ENCODE data around the gene RPS3A. TPM values are rescaled to one million over a fixed set of nuclear protein-coding genes. Genes with fewer than 3 reads are reported as not detected.

RPS3A gene
- total RNA-seq, 2 donors from 2014 or later: 1,734 to 2,285 TPM

- Histone ChIP-seq H3K4me1 (no peaks in the 10 kb centered on the region), H3K9me3 (no peaks in the 10 kb centered on the region), H3K36me3 (no peaks in the 10 kb centered on the region), H3K4me3 (no peak overlapping the region), H3K27me3 (no peaks in the 10 kb centered on the region), H3K27ac (no peak overlapping the region)
- TF ChIP-seq CTCF (IDR thresholded peaks at IDR 0.05): no peak
- DNase-seq (ENCODE audit: low spot score): no peak
Observed at GRCh38 chr4:151087467-151087866, 12.0 kb upstream of the RPS3A start.

- no peak for DNase-seq (ENCODE audit: low spot score)
- no peaks in the 10 kb centered on the region for H3K4me1 ChIP-seq
- no peaks in the 10 kb centered on the region for H3K36me3 ChIP-seq
- H3K9me3 ChIP-seq: no peaks in the 10 kb centered on the region
- no peaks in the 10 kb centered on the region for H3K27me3 ChIP-seq
- no peak overlapping the region for H3K4me3 ChIP-seq
- TF ChIP-seq CTCF (IDR thresholded peaks at IDR 0.05): no peak
- H3K27ac ChIP-seq: no peak overlapping the region
Observed at GRCh38 chr4:151091047-151091446, 8.4 kb upstream of the RPS3A start.

DNA sequence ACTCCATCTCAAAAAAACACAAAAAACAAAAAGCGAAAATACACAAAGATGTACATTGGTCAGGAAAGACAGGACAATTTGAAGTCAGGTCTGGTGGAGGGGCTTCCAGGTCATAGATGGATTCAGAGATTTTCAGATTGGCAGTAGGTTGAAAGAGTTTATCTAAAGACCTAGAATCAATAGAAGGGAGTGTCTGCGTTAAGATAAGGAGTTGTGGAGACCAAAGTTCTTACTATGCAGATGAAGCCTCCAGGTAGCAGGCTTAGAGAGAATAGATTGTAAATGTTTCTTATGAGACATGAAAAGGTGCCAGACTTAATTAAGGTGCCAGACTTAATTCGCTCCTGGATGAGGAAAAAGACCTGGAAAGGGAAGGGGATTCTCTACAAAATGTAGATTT is 6.9 kb upstream of the RPS3A start:
- Histone ChIP-seq H3K4me3 (no peak overlapping the region), H3K36me3 (no peaks in the 10 kb centered on the region), H3K4me1 (no peaks in the 10 kb centered on the region), H3K27me3 (no peaks in the 10 kb centered on the region), H3K9me3 (no peaks in the 10 kb centered on the region), H3K27ac (no peak overlapping the region)
- no peak for TF ChIP-seq CTCF (IDR thresholded peaks at IDR 0.05)
- DNase-seq (ENCODE audit: low spot score): no peak

- Histone ChIP-seq H3K4me1 (no peaks in the 10 kb centered on the region), H3K4me3 (no peak overlapping the region), H3K9me3 (no peaks in the 10 kb centered on the region), H3K27me3 (no peaks in the 10 kb centered on the region), H3K36me3 (no peaks in the 10 kb centered on the region), H3K27ac (no peak overlapping the region)
- DNase-seq (ENCODE audit: low spot score): no peak
- TF ChIP-seq CTCF (IDR thresholded peaks at IDR 0.05): no peak
Observed at GRCh38 chr4:151093203-151093602, 6.2 kb upstream of the RPS3A start.

- H3K9me3 ChIP-seq: no peaks in the 10 kb centered on the region
- no peaks in the 10 kb centered on the region for H3K36me3 ChIP-seq
- no peak for TF ChIP-seq CTCF (IDR thresholded peaks at IDR 0.05)
Observed at GRCh38 chr4:151094290-151094751, 5.1 kb upstream of the RPS3A start.

GRCh38 chr4:151095142-151095541 is 4.3 kb upstream of the RPS3A start:
- no peaks in the 10 kb centered on the region for H3K4me1 ChIP-seq
- H3K9me3 ChIP-seq: no peaks in the 10 kb centered on the region
- no peak overlapping the region for H3K27ac ChIP-seq
- TF ChIP-seq CTCF (IDR thresholded peaks at IDR 0.05): no peak
- no peaks in the 10 kb centered on the region for H3K36me3 ChIP-seq
- no peaks in the 10 kb centered on the region for H3K27me3 ChIP-seq
- H3K4me3 ChIP-seq: no peak overlapping the region
- no peak for DNase-seq (ENCODE audit: low spot score)

More at GRCh38 chr4:151094290-151094751, 5.1 kb upstream of the RPS3A start:
- Histone ChIP-seq H3K27me3 (no peaks in the 10 kb centered on the region), H3K27ac (no peak overlapping the region), H3K4me1 (no peaks in the 10 kb centered on the region), H3K4me3 (no peak overlapping the region)
- DNase-seq (ENCODE audit: low spot score): no peak

Measured in right atrium auricular region (tissue), 2 donors.